HepG2 (cell line): ENCODE data around the gene MIDN. TPM values are rescaled to one million over a fixed set of nuclear protein-coding genes. Genes with fewer than 3 reads are reported as not detected.

Experiments
- EP300 ChIP-seq, 3 experiments: sonication (generic) in 1 of 3; formaldehyde crosslinking in 1 of 3; IDR thresholded peaks; 2 replicates each; pipeline versions ENCODE4 v1.5.1 to v1.6.1; 2011 to 2020; ENCODE audit warnings: low read depth in 2 of 3, low read length in 2 of 3, borderline replicate concordance in 1 of 3, improper control_type of control experiment in 1 of 3, mild to moderate bottlenecking in 1 of 3, missing genetic modification reagents in 1 of 3, moderate library complexity in 1 of 3
- HNF4A ChIP-seq: sonication (generic); formaldehyde crosslinking; IDR thresholded peaks from 2 replicates; pipeline ENCODE4 v1.4.0; 2020; ENCODE audit warnings: missing genetic modification reagents
- HNRNPLL ChIP-seq: fragments of 200-400 bp; formaldehyde crosslinking; IDR thresholded peaks from 2 replicates; pipeline ENCODE4 v1.6.1; 2017; ENCODE audit warnings: mild to moderate bottlenecking, low read depth, low read length; ENCODE audit not compliant: poor library complexity, severe bottlenecking
- MEIS2 ChIP-seq: sonication (generic); formaldehyde crosslinking; IDR thresholded peaks from 2 replicates; pipeline ENCODE4 v1.9.0; 2021; ENCODE audit warnings: mild to moderate bottlenecking, missing genetic modification reagents
- NR2F1 ChIP-seq, 2 experiments: fragments of 450-650 bp in 1 of 2; formaldehyde crosslinking in 1 of 2; IDR thresholded peaks; 2 replicates each; pipeline versions ENCODE4 v1.5.0 to v1.6.1; 2016 to 2020; ENCODE audit warnings: mild to moderate bottlenecking in 1 of 2, missing compliant biosample characterization in 1 of 2, missing genetic modification reagents in 1 of 2, moderate library complexity in 1 of 2
- REXO4 ChIP-seq: sonication (generic); formaldehyde crosslinking; IDR thresholded peaks from 2 replicates; pipeline ENCODE4 v1.8.0; 2022; ENCODE audit warnings: missing genetic modification reagents, mild to moderate bottlenecking, borderline replicate concordance
- SP5 ChIP-seq: IDR thresholded peaks from 2 replicates; pipeline ENCODE4 v1.6.1; 2016; ENCODE audit warnings: low read depth, borderline replicate concordance
- STAG1 ChIP-seq: sonication (generic); formaldehyde crosslinking; IDR thresholded peaks from 2 replicates; pipeline ENCODE4 v1.4.0; 2020; ENCODE audit warnings: missing genetic modification reagents
- ZC3H13 ChIP-seq: sonication (generic); formaldehyde crosslinking; IDR thresholded peaks from 2 replicates; pipeline ENCODE4 v1.8.1; 2023; ENCODE audit warnings: mild to moderate bottlenecking, missing genetic modification reagents, moderate library complexity
- ZMAT3 ChIP-seq: sonication (generic); formaldehyde crosslinking; conservative IDR thresholded peaks from 2 replicates; pipeline ENCODE4 v1.7.0; 2021; ENCODE audit warnings: missing genetic modification reagents
- ZNF563 ChIP-seq: sonication (generic); formaldehyde crosslinking; IDR thresholded peaks from 2 replicates; pipeline ENCODE4 v1.8.0; 2022; ENCODE audit warnings: mild to moderate bottlenecking, moderate library complexity, missing genetic modification reagents
- ZSCAN31 ChIP-seq: sonication (generic); formaldehyde crosslinking; IDR thresholded peaks from 2 replicates; pipeline ENCODE4 v1.5.0; 2020; ENCODE audit warnings: low read depth, mild to moderate bottlenecking, missing genetic modification reagents
- polyA plus RNA-seq, 8 experiments: library from polyadenylated mRNA; depleted of rRNA in 3 of 8; stranded (reverse) in 7 of 8; unstranded in 1 of 8; fragments of >200 nt; fragmentation: Illumina TruSeq in 4 of 8; extraction: Trizol in 4 of 8; gene quantifications; 2 replicates each; pipeline versions ENCODE4 v1.2.1 to v1.2.3, GENCODE V29; 2011 to 2016; ENCODE audit warnings: low read depth in 4 of 8, missing spikeins in 1 of 8, mixed read lengths in 1 of 8; ENCODE audit not compliant: insufficient read depth in 1 of 8
- total RNA-seq, 5 experiments: library from RNA; depleted of rRNA; stranded (reverse); fragments of >200 nt; fragmentation: Illumina TruSeq; extraction: Trizol; gene quantifications; 2 replicates each; pipeline ENCODE4 v1.2.3, GENCODE V29; 2016; ENCODE audit warnings: low read depth in 1 of 5
- TF ChIP-seq, protein P1 (sequence below): sonication (generic); formaldehyde crosslinking; IDR thresholded peaks from 2 replicates; pipeline ENCODE4 v1.4.0; 2020; ENCODE audit warnings: missing genetic modification reagents, mild to moderate bottlenecking, borderline replicate concordance
- TF ChIP-seq, protein P2 (sequence below): IDR thresholded peaks from 2 replicates; pipeline ENCODE4 v1.6.1; 2016; ENCODE audit warnings: control low read depth
- TF ChIP-seq, protein P3 (sequence below), 2 experiments: fragments of 450-650 bp in 1 of 2; sonication (generic) in 1 of 2; formaldehyde crosslinking in 1 of 2; IDR thresholded peaks; 2 replicates each; pipeline versions ENCODE4 v1.6.1 to v1.8.0; 2016 to 2022; ENCODE audit warnings: antibody characterized with exemption in 1 of 2, mild to moderate bottlenecking in 1 of 2, missing genetic modification reagents in 1 of 2

Gene MIDN
- total and polyA plus RNA-seq, 2 of the 13 experiments (the other 11 are each of a cell fraction or from before 2014, with no cell fraction given): 8.4 to 18.0 TPM

DNA sequence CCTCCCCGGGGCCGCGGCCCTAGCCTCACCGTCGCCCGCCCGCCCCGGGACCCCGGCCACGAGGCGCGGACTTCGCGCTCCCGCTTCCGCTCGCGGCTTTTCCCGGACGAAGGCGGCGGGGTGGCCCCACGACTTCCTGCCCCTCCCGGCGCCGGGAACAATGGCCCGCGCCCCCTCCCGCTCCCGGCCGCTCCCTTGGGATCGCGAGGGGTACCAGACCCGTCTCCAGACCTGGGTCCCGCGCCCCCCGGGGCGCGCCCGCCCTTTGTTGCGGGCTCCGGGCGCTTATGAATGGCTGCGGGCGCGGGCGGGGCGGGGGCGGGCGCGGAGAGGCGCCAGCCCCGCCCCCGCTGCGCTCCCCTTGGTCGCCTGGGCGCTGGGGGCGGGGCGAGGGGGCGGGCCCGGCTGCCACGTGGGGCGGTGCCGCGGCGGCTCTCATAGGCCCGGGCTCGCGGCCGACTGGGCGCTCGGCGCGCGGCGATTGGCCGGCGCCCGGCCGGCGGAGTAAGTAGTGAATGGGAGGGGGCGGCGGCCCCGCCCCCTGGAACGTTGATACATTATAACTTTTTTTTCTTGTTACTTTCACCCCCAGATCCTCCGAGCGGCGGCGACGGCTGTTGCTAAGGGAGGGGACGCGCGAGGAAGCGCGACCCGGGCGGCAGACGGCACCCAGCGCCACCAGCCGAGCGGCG lies 1.1 kb downstream of the MIDN start (continued):
- no peak for TF ChIP-seq ZC3H13 (CRISPR knock-in tag)
- no peak for TF ChIP-seq STAG1 (CRISPR knock-in tag)
- peak; percentile 84; the same call in 1 of the 2 replicates for TF ChIP-seq ZMAT3 (CRISPR knock-in tag)
- TF ChIP-seq, protein P1, sequence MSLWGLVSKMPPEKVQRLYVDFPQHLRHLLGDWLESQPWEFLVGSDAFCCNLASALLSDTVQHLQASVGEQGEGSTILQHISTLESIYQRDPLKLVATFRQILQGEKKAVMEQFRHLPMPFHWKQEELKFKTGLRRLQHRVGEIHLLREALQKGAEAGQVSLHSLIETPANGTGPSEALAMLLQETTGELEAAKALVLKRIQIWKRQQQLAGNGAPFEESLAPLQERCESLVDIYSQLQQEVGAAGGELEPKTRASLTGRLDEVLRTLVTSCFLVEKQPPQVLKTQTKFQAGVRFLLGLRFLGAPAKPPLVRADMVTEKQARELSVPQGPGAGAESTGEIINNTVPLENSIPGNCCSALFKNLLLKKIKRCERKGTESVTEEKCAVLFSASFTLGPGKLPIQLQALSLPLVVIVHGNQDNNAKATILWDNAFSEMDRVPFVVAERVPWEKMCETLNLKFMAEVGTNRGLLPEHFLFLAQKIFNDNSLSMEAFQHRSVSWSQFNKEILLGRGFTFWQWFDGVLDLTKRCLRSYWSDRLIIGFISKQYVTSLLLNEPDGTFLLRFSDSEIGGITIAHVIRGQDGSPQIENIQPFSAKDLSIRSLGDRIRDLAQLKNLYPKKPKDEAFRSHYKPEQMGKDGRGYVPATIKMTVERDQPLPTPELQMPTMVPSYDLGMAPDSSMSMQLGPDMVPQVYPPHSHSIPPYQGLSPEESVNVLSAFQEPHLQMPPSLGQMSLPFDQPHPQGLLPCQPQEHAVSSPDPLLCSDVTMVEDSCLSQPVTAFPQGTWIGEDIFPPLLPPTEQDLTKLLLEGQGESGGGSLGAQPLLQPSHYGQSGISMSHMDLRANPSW: no peak
- peak; percentile 54; the same call in 1 of the 2 replicates for TF ChIP-seq ZNF563
- TF ChIP-seq MEIS2 (CRISPR knock-in tag): 0 out of 2 replicates have a peak, but pooled peaks have one; percentile 15
- TF ChIP-seq ZSCAN31: no peak
- peak; percentile 52; the same call in 1 of the 2 replicates for TF ChIP-seq HNF4A
- TF ChIP-seq REXO4 (CRISPR knock-in tag): no peak
- TF ChIP-seq HNRNPLL: peak; percentile 5
- TF ChIP-seq, protein P2, sequence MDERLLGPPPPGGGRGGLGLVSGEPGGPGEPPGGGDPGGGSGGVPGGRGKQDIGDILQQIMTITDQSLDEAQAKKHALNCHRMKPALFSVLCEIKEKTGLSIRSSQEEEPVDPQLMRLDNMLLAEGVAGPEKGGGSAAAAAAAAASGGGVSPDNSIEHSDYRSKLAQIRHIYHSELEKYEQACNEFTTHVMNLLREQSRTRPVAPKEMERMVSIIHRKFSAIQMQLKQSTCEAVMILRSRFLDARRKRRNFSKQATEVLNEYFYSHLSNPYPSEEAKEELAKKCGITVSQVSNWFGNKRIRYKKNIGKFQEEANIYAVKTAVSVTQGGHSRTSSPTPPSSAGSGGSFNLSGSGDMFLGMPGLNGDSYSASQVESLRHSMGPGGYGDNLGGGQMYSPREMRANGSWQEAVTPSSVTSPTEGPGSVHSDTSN (CRISPR knock-in tag): no peak
- TF ChIP-seq, protein P3, sequence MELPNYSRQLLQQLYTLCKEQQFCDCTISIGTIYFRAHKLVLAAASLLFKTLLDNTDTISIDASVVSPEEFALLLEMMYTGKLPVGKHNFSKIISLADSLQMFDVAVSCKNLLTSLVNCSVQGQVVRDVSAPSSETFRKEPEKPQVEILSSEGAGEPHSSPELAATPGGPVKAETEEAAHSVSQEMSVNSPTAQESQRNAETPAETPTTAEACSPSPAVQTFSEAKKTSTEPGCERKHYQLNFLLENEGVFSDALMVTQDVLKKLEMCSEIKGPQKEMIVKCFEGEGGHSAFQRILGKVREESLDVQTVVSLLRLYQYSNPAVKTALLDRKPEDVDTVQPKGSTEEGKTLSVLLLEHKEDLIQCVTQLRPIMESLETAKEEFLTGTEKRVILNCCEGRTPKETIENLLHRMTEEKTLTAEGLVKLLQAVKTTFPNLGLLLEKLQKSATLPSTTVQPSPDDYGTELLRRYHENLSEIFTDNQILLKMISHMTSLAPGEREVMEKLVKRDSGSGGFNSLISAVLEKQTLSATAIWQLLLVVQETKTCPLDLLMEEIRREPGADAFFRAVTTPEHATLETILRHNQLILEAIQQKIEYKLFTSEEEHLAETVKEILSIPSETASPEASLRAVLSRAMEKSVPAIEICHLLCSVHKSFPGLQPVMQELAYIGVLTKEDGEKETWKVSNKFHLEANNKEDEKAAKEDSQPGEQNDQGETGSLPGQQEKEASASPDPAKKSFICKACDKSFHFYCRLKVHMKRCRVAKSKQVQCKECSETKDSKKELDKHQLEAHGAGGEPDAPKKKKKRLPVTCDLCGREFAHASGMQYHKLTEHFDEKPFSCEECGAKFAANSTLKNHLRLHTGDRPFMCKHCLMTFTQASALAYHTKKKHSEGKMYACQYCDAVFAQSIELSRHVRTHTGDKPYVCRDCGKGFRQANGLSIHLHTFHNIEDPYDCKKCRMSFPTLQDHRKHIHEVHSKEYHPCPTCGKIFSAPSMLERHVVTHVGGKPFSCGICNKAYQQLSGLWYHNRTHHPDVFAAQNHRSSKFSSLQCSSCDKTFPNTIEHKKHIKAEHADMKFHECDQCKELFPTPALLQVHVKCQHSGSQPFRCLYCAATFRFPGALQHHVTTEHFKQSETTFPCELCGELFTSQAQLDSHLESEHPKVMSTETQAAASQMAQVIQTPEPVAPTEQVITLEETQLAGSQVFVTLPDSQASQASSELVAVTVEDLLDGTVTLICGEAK (IDR thresholded peaks at IDR 0.05): no peak
- TF ChIP-seq, protein P3 (CRISPR knock-in tag; IDR thresholded peaks at IDR 0.05): peak; percentile 37; the same call in 1 of the 2 replicates
- 0 out of 2 replicates have a peak, but pooled peaks have one; percentile 15 for TF ChIP-seq SP5 (CRISPR knock-in tag)
- TF ChIP-seq NR2F1 (CRISPR knock-in tag; IDR thresholded peaks at IDR 0.05): no peak
- no peak for TF ChIP-seq EP300 (IDR thresholded peaks at IDR 0.05; ENCODE audit: low read depth in 2 of 2, low read length in 2 of 2)
- peak; percentile 44; the same call in 1 of the 2 replicates for TF ChIP-seq EP300 (CRISPR knock-in tag; IDR thresholded peaks at IDR 0.05; ENCODE audit: borderline replicate concordance)
